K562 (cell line): Measurements from ENCODE around the gene EFNA2. TPM values are rescaled to one million over a fixed set of nuclear protein-coding genes. Genes with fewer than 3 reads are reported as not detected.

Experiments used
- BHLHE40 ChIP-seq: IDR thresholded peaks from 2 replicates; pipeline ENCODE4 v1.6.1; 2011; ENCODE audit warnings: low read length, improper control_type of control experiment
- CEBPB ChIP-seq: fragments of 450-650 bp; IDR thresholded peaks from 2 replicates; pipeline ENCODE4 v1.6.1; 2016; ENCODE audit warnings: missing genetic modification characterization, missing compliant biosample characterization
- CHD1 ChIP-seq: fragments of 200-600 bp; sonication (generic); IDR thresholded peaks from one replicate; pipeline ENCODE4 v1.6.1; 2012; ENCODE audit warnings: mild to moderate bottlenecking, moderate library complexity, low read length, inconsistent platforms
- HDAC3 ChIP-seq: fragments of 450-650 bp; IDR thresholded peaks from 2 replicates; pipeline ENCODE4 v1.6.1; 2018; ENCODE audit warnings: borderline replicate concordance, mild to moderate bottlenecking, moderate library complexity; ENCODE audit not compliant: partially characterized antibody
- HNRNPLL ChIP-seq: fragments of 200-400 bp; formaldehyde crosslinking; IDR thresholded peaks from 2 replicates; pipeline ENCODE4 v1.6.1; 2017; ENCODE audit warnings: low read length, low read depth, mild to moderate bottlenecking; ENCODE audit not compliant: poor library complexity, severe bottlenecking
- JUN ChIP-seq, 2 experiments: sonication (generic) in 1 of 2; formaldehyde crosslinking in 1 of 2; IDR thresholded peaks; 2 replicates each; pipeline versions ENCODE4 v1.6.1 to v1.8.0; 2012 to 2022; ENCODE audit warnings: borderline replicate concordance in 2 of 2, mild to moderate bottlenecking in 2 of 2, improper control_type of control experiment in 1 of 2, low read depth in 1 of 2, low read length in 1 of 2, missing genetic modification reagents in 1 of 2
- LEF1 ChIP-seq: fragments of 450-650 bp; IDR thresholded peaks from 2 replicates; pipeline ENCODE4 v1.6.1; 2016; ENCODE audit warnings: mild to moderate bottlenecking
- MBD2 ChIP-seq: sonication (generic); IDR thresholded peaks from 2 replicates; pipeline ENCODE4 v1.6.1; 2016; ENCODE audit warnings: low read depth, borderline replicate concordance
- PHF20 ChIP-seq: fragments of 450-650 bp; IDR thresholded peaks from 2 replicates; pipeline ENCODE4 v1.6.1; 2018; ENCODE audit not compliant: partially characterized antibody
- POLR2G ChIP-seq: fragments of 200-400 bp; formaldehyde crosslinking; IDR thresholded peaks from 2 replicates; pipeline ENCODE4 v1.6.1; 2017; ENCODE audit warnings: low read depth, mild to moderate bottlenecking, antibody characterized with exemption, low read length, moderate library complexity
- RBM25 ChIP-seq: fragments of 200-400 bp; formaldehyde crosslinking; IDR thresholded peaks from 2 replicates; pipeline ENCODE4 v1.6.1; 2018; ENCODE audit warnings: low read length, low read depth, moderate library complexity; ENCODE audit not compliant: severe bottlenecking
- SP2 ChIP-seq: IDR thresholded peaks from 2 replicates; pipeline ENCODE4 v1.6.1; 2011; ENCODE audit warnings: mild to moderate bottlenecking, low read depth, low read length, moderate library complexity; ENCODE audit not compliant: poor library complexity, severe bottlenecking; ENCODE audit errors: extremely low read depth
- STAT6 ChIP-seq: sonication (generic); formaldehyde crosslinking; IDR thresholded peaks from 2 replicates; pipeline ENCODE4 v1.8.1; 2023; ENCODE audit warnings: mild to moderate bottlenecking, missing genetic modification reagents
- TAF7 ChIP-seq: fragments of 450-650 bp; IDR thresholded peaks from 2 replicates; pipeline ENCODE4 v1.6.1; 2016; ENCODE audit warnings: missing genetic modification characterization, missing compliant biosample characterization
- ZNF23 ChIP-seq: fragments of 250-450 bp; sonication (Bioruptor Pico); IDR thresholded peaks from 2 replicates; pipeline ENCODE4 v1.4.0; 2020; ENCODE audit warnings: mild to moderate bottlenecking
- ZNF407 ChIP-seq: fragments of 450-650 bp; IDR thresholded peaks from 2 replicates; pipeline ENCODE4 v1.6.1; 2016; ENCODE audit warnings: low read depth
- ZNF41 ChIP-seq: fragments of 250-450 bp; sonication (Bioruptor Pico); conservative IDR thresholded peaks from 2 replicates; pipeline ENCODE4 v1.4.0; 2020; ENCODE audit warnings: mild to moderate bottlenecking
- polyA plus RNA-seq, 8 experiments: library from polyadenylated mRNA; depleted of rRNA in 4 of 8; stranded (reverse) in 5 of 8; unstranded in 3 of 8; fragments of >200 nt; fragmentation: Nextera tagmentation in 2 of 8; fragmentation: Illumina TruSeq in 1 of 8; extraction: Ambion mirVana in 2 of 8; extraction: Trizol in 1 of 8; gene quantifications; 2 replicates each; pipeline versions ENCODE4 v1.2.1 to v1.2.3, GENCODE V29; 2011 to 2014; ENCODE audit warnings: inconsistent platforms in 1 of 8, missing spikeins in 1 of 8
- total RNA-seq, 7 experiments: library from RNA; depleted of rRNA in 6 of 7; stranded (reverse); fragments of >200 nt in 6 of 7; fragmentation: Illumina TruSeq in 2 of 7; extraction: Trizol in 2 of 7; gene quantifications; 2 replicates each; pipeline versions ENCODE4 v1.2.1 to v1.2.3, GENCODE V29; 2011 to 2021; ENCODE audit warnings: low replicate concordance in 1 of 7

Gene EFNA2
- total and polyA plus RNA-seq, 9 of the 15 experiments (the other 6 are each of a cell fraction or from before 2014, with no cell fraction given) = 0.11 to 0.44 (median 0.15) TPM; not detected in 6

- TF ChIP-seq ZNF407 (no peak), MBD2 (no peak), HNRNPLL (no peak), STAT6 (CRISPR knock-in tag) (no peak), ZNF23 (CRISPR knock-in tag) (no peak), SP2 (no peak), RBM25 (no peak), TAF7 (tag) (no peak), HDAC3 (no peak), ZNF41 (no peak), POLR2G (peak; percentile 16), CEBPB (tag) (no peak), PHF20 (no peak), BHLHE40 (no peak), LEF1 (peak; percentile 24; the same call in 1 of the 2 replicates), JUN (IDR thresholded peaks at IDR 0.05; ENCODE audit: borderline replicate concordance, low read depth, low read length) (peak; percentile 98), JUN (CRISPR knock-in tag; IDR thresholded peaks at IDR 0.05; ENCODE audit: borderline replicate concordance) (peak; percentile 96), CHD1 (no peak)
Observed at GRCh38 chr19:1264801-1265614, 20.7 kb upstream of the EFNA2 start (continued).
